Measurements from ENCODE around the gene GGA1. TPM values are rescaled to one million over a fixed set of nuclear protein-coding genes. Genes with fewer than 3 reads are reported as not detected.

GGA1 gene
- total and polyA plus RNA-seq, 9 of the 15 experiments (the other 6 are each of a cell fraction or from before 2014, with no cell fraction given) = 1.5 to 69.5 (median 31.6) TPM

GRCh38 chr22:37608477-37609239, at the start of gene GGA1 (continued):
- TF ChIP-seq ZFP91 (CRISPR knock-in tag; IDR thresholded peaks at IDR 0.05) (0 out of 2 replicates have a peak, but pooled peaks have one; percentile 54), SMARCA5 (IDR thresholded peaks at IDR 0.05) (no peak), VEZF1 (CRISPR knock-in tag; IDR thresholded peaks at IDR 0.05) (peak; percentile 99), NFYB (IDR thresholded peaks at IDR 0.05; ENCODE audit: extremely low read depth, insufficient read length) (no peak), KLF1 (tag; IDR thresholded peaks at IDR 0.05) (no peak), ZNF592 (IDR thresholded peaks at IDR 0.05) (no peak), ADNP (tag; IDR thresholded peaks at IDR 0.05) (no peak), ATF4 (CRISPR knock-in tag; IDR thresholded peaks at IDR 0.05) (no peak), HBP1 (CRISPR knock-in tag; IDR thresholded peaks at IDR 0.05) (no peak), CEBPB (tag; IDR thresholded peaks at IDR 0.05) (no peak), COPS2 (conservative IDR thresholded peaks at IDR 0.05) (no peak), ZNF197 (CRISPR knock-in tag; IDR thresholded peaks at IDR 0.05; ENCODE audit: low read depth) (no peak), PTRF (tag; IDR thresholded peaks at IDR 0.05) (no peak), NCOA6 (IDR thresholded peaks at IDR 0.05) (no peak), CCNT2 (IDR thresholded peaks at IDR 0.05; ENCODE audit: borderline replicate concordance, extremely low read depth, insufficient read length, low read depth, low read length) (peak; percentile 53), ZNF668 (CRISPR knock-in tag; IDR thresholded peaks at IDR 0.05) (no peak), MXD1 (CRISPR knock-in tag; IDR thresholded peaks at IDR 0.05; ENCODE audit: borderline replicate concordance, poor library complexity, severe bottlenecking) (no peak)

Measured in K562 (cell line).